Ascending aorta (tissue), 2 donors: Measurements from ENCODE around the gene ODAPH. TPM values are rescaled to one million over a fixed set of nuclear protein-coding genes. Genes with fewer than 3 reads are reported as not detected.
"Not testable (repeated sequence)": the region's sequence is repeated elsewhere in the genome, so short reads cannot be mapped to it uniquely, and the experiment has no call there.

ENCODE experiments used
- DNase-seq, 2 donors: peaks; one replicate each; pipeline ENCODE4 v3.0.0-alpha.2; 2019; ENCODE audit warnings: low spot score in 2 of 2
- H3K27ac ChIP-seq, 2 donors: fragments of 200-600 bp; sonication (generic); one replicate each; pipeline ENCODE4 v1.5.1; 2016 to 2017; ENCODE audit warnings: mild to moderate bottlenecking in 1 of 2
- H3K27me3 ChIP-seq: fragments of 200-600 bp; sonication (generic); one replicate; pipeline ENCODE4 v1.5.1; 2017
- H3K36me3 ChIP-seq, 2 donors: fragments of 200-600 bp; sonication (generic); one replicate each; pipeline ENCODE4 v1.5.1; 2016
- H3K4me1 ChIP-seq, 2 donors: fragments of 200-600 bp; sonication (generic); one replicate each; pipeline ENCODE4 v1.5.1; 2016 to 2017; ENCODE audit warnings: mild to moderate bottlenecking in 1 of 2
- H3K4me3 ChIP-seq, 2 donors: fragments of 200-600 bp; sonication (generic); one replicate each; pipeline ENCODE4 v1.5.1; 2016 to 2017; ENCODE audit warnings: mild to moderate bottlenecking in 1 of 2
- H3K9me3 ChIP-seq, 2 donors: fragments of 200-600 bp; sonication (generic); one replicate each; pipeline ENCODE4 v1.5.1; 2016
- intact Hi-C: fragments of 100-400 bp; cut with DNase I; formaldehyde crosslinking; loops from one replicate; pipeline ENCODE4 v1.15.1; 2023
- total RNA-seq: library from RNA; depleted of rRNA; stranded (reverse); fragments of >200 nt; gene quantifications from one replicate; pipeline ENCODE4 v1.1.0, GENCODE V29; 2016
- TF ChIP-seq, protein P1 (sequence below), 3 experiments: fragments of 200-600 bp in 2 of 3; fragments of 450-650 bp in 1 of 3; sonication (generic) in 2 of 3; IDR thresholded peaks; one replicate each; pipeline ENCODE4 v1.5.1; 2016 to 2019; ENCODE audit warnings: antibody characterized with exemption in 3 of 3, mild to moderate bottlenecking in 1 of 3, moderate library complexity in 1 of 3

Gene ODAPH
- total RNA-seq, 1 donor from 2014 or later, result not detected

DNA sequence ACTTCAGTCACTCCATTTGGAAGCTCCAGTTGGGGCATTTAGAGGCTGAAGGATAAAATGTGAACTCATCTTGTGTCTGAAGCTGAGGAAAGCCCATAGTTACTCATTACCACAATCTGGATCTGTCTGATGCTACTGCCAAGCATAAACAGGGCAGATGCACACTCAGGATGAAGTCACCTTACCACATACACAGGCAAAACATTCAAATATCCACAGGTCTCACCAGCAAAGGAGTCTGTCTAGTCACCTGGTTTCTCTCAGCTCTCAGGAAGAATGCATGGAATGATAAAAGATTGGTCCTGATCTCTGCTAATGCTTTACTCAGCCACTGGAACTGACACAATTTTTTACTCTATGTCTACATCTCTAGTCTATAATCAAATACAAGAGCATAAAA lies 13.0 kb upstream of the ODAPH start:
- Histone ChIP-seq H3K36me3 (peaks cover 0 to 7% of the 10 kb centered on the region in 2 donors), H3K9me3 (no peaks in the 10 kb centered on the region), H3K4me1 (no peaks in the 10 kb centered on the region), H3K4me3 (no peak overlapping the region), H3K27me3 (no peaks in the 10 kb centered on the region), H3K27ac (no peak overlapping the region)
- no peak for DNase-seq
- TF ChIP-seq, protein P1, sequence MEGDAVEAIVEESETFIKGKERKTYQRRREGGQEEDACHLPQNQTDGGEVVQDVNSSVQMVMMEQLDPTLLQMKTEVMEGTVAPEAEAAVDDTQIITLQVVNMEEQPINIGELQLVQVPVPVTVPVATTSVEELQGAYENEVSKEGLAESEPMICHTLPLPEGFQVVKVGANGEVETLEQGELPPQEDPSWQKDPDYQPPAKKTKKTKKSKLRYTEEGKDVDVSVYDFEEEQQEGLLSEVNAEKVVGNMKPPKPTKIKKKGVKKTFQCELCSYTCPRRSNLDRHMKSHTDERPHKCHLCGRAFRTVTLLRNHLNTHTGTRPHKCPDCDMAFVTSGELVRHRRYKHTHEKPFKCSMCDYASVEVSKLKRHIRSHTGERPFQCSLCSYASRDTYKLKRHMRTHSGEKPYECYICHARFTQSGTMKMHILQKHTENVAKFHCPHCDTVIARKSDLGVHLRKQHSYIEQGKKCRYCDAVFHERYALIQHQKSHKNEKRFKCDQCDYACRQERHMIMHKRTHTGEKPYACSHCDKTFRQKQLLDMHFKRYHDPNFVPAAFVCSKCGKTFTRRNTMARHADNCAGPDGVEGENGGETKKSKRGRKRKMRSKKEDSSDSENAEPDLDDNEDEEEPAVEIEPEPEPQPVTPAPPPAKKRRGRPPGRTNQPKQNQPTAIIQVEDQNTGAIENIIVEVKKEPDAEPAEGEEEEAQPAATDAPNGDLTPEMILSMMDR (IDR thresholded peaks at IDR 0.05), result no peak
- intact Hi-C loops, result no loop called here

DNA sequence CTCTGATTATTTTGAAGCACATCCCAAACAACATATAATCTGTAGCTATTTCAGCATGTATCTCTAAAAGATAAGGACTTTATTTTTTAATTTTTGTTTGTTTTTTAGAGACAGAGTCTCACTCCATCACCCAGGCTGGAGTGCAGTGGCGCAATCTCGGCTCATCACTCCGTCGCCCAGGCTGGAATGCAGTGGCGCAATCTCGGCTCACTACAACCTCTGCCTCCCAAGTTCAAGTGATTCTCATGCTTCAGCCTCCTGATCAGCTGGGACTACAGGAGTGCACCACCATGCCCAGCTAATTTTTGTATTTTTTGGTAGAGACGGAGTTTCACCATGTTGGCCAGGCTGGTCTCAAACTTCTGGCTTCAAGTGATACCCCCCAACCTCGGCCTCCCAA lies 11.6 kb upstream of the ODAPH start:
- H3K36me3 ChIP-seq, DNase-seq, H3K27ac ChIP-seq, H3K4me1 ChIP-seq, intact Hi-C loops, H3K4me3 ChIP-seq, H3K27me3 ChIP-seq, H3K9me3 ChIP-seq: not testable (repeated sequence)

DNA sequence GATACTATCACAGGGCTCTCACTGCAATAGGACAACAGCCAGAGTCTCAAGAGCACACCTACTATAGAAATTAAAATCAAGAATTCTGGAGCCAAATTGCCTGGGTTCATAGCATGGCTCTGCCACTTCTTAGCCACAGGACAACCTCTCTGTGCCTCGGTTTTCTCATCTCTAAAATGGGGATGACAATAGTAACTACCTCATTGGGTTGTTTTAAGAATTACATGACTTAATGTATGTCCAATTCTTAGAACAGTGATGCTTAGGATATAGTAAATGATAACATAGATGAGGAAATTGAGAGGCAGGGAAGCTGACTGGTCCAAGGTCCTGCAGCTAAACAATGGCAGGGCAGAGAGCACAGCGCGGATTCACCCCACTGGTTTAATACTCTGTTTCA lies 11.0 kb upstream of the ODAPH start:
- no peak overlapping the region for H3K4me3 ChIP-seq
- no peaks in the 10 kb centered on the region for H3K4me1 ChIP-seq
- no peaks in the 10 kb centered on the region for H3K9me3 ChIP-seq
- TF ChIP-seq, protein P1 (IDR thresholded peaks at IDR 0.05), result no peak
- no peaks in the 10 kb centered on the region for H3K27me3 ChIP-seq
- no peak overlapping the region for H3K27ac ChIP-seq
- peaks cover 0 to 7% of the 10 kb centered on the region in 2 donors for H3K36me3 ChIP-seq
- intact Hi-C loops, result no loop called here
- no peak for DNase-seq

DNA sequence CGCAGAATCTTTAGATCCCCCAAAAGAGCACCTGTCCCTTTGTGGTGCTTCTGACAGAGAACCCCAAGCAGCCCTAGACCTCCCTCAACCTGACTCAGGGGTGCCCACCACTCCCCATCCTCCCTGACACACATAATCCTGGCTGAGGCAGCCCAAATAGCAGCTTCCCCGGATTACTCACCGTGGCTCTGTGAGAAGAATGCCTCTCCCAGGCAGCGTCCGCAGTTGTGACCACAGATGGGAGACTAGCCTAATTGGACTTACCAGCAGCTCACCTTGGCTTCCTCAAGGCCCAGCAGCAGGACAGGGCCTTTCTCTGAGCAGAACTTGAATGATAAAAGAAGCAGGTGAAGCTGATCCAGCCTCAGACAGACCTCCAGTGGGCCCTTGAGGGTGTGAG lies 10.3 kb upstream of the ODAPH start:
- TF ChIP-seq, protein P1 (IDR thresholded peaks at IDR 0.05), result no peak
- peaks cover 0 to 7% of the 10 kb centered on the region in 2 donors for H3K36me3 ChIP-seq
- no peaks in the 10 kb centered on the region for H3K9me3 ChIP-seq
- no peaks in the 10 kb centered on the region for H3K27me3 ChIP-seq
- no peaks in the 10 kb centered on the region for H3K4me1 ChIP-seq
- no peak overlapping the region for H3K27ac ChIP-seq
- no peak for DNase-seq
- intact Hi-C loops, result no loop called here
- no peak overlapping the region for H3K4me3 ChIP-seq

DNA sequence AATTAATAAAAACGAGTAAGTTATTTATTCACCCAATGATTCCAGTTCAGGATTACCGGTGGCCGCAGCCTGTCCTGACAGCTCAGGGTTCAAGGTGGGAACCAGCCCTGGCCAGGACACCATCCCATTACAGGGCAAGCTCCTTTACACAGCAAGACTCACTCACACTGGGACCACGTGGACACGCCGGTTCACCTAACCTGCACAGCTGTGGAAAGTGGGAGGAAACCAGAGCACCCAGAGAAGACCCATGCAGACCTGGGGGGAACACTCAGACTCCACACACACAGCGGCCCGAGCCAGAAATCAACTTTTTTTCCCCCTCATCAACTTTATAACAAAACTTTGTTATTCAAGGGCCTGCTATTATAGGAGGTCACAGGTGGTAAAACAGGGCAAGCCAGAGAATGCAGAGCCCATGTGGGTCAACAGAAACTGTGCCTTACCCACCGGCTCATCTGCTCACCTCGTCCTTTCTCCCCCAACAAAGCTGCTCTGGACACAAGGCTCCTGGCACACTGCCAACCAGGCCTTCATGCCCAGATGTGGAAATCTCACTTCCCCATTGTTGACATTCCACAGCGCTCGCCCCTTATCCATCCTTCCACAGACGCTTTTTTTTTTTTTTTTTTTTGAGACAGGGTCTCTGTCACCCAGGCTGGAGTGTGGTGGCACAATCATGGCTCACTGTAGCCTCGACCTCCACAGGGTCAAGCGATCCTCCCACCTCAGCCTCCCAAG lies 8.0 kb upstream of the ODAPH start:
- DNase-seq, result no peak
- no peak overlapping the region for H3K27ac ChIP-seq
- intact Hi-C loops, result no loop called here
- no peaks in the 10 kb centered on the region for H3K9me3 ChIP-seq
- no peak overlapping the region for H3K4me3 ChIP-seq
- TF ChIP-seq, protein P1 (IDR thresholded peaks at IDR 0.05), result no peak
- peaks cover 0 to 7% of the 10 kb centered on the region in 2 donors for H3K36me3 ChIP-seq
- H3K27me3 ChIP-seq, result no peaks in the 10 kb centered on the region
- H3K4me1 ChIP-seq, result no peaks in the 10 kb centered on the region

DNA sequence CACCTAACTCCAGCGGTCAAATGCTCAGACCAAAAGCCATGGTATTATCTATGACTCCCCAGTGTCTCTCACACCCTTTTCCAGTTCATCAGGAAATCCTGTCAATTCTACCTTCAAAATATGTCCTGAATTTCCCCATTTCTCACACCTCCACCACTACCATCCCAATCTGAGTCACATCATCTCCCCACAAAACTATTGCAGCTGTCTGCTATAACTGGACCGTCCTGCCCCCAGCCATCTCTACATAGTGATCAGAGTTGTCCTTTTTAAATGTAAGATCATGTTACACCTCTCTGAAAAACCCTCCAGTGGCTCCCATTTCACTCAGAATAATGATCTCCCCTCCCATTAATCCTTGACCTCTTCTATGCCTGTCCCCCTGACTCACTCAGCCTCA lies 6.8 kb upstream of the ODAPH start:
- TF ChIP-seq, protein P1 (IDR thresholded peaks at IDR 0.05), result no peak
- Histone ChIP-seq H3K4me1 (no peaks in the 10 kb centered on the region), H3K9me3 (no peaks in the 10 kb centered on the region), H3K27me3 (no peaks in the 10 kb centered on the region), H3K36me3 (peaks cover 0 to 7% of the 10 kb centered on the region in 2 donors), H3K27ac (no peak overlapping the region), H3K4me3 (no peak overlapping the region)
- intact Hi-C loops, result no loop called here
- DNase-seq, result no peak
